Muscle of back (tissue), 11 donors: ENCODE measurements around the gene CHCHD3. TPM values are rescaled to one million over a fixed set of nuclear protein-coding genes. Genes with fewer than 3 reads are reported as not detected.

ENCODE experiments used
- DNase-seq, 3 donors: peaks; one replicate each; pipeline versions ENCODE4 v3.0.0 to v3.0.0-alpha.2; 2013
- polyA plus RNA-seq, 10 donors: library from polyadenylated mRNA; unstranded; fragments of 120-200 nt; gene quantifications; one replicate each; pipeline ENCODE4 v1.2.1, GENCODE V29; 2013; ENCODE audit not compliant: insufficient read length in 10 of 10

Gene CHCHD3
- polyA plus RNA-seq, 10 donors: 59.2 to 86.9 (median 74.4) TPM

- DNase-seq: no peak
Measured at GRCh38 chr7:132825222-132825621, 256.7 kb downstream of the CHCHD3 start.

GRCh38 chr7:132819648-132820047, 262.2 kb downstream of the CHCHD3 start:
- DNase-seq: no peak

DNA sequence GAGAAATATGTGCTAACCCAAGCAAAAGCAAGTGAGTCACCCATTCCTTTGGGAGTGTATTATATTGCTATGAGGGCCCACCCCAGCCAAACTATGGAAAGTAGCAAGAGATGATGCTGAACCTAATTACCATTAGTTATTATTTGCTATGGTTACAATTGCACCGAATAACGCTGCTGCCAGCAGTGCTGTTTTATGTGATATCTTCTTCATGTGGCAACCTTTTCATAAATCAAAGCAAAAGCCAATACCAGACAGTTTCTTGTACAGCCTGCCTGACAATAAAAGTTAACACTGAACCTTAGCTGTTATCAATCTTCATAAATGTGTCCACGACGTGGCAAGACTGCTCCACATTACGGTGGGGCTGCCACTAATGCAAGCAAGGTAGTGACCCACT, 263.9 kb downstream of the CHCHD3 start:
- DNase-seq: no peak

- peak in 1 of 3 donors; percentile 6 for DNase-seq
Measured at GRCh38 chr7:132815696-132816311, 266.1 kb downstream of the CHCHD3 start.

DNA sequence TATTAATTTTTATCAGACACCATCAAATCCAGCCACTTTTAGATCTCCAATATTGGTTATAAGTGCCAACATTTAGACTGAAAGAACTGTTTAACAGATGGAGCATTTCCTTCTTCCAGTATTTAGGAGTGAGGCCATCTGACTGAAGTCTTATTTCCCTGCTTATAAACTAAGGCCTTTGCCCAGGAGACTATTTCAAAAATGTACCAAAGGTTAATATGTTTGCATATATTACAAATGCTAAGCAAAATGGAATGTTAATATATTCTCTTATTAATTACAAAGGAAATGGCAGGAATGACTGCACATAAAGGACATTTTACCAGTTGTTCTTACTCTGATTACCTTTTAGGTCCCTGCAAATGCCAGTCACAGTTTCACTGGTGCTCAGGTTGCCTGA, 266.8 kb downstream of the CHCHD3 start:
- no peak for DNase-seq

- DNase-seq: no peak
Measured at GRCh38 chr7:132810561-132810960, 271.3 kb downstream of the CHCHD3 start.

- no peak for DNase-seq
Measured at GRCh38 chr7:132806834-132807233, 275.1 kb downstream of the CHCHD3 start.

DNA sequence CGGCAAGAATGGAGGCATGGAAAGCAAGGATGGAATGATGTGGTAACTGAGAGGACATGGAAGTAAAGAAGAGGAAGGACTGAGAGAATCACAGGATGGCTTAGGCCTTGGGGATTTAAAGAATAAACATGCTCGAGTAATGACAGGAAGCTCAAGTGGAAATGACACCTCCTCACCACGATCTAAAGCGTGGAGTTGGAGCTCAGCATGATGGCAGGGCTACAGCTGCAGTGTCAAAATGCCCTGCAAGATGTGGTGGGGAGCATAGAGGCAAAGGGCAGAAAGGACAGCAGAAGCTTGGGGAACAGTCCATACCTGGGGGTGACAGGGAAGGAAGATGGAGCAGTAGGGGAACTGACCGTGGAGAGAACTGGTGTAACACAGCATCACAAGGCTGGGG, 276.1 kb downstream of the CHCHD3 start:
- no peak for DNase-seq

DNA sequence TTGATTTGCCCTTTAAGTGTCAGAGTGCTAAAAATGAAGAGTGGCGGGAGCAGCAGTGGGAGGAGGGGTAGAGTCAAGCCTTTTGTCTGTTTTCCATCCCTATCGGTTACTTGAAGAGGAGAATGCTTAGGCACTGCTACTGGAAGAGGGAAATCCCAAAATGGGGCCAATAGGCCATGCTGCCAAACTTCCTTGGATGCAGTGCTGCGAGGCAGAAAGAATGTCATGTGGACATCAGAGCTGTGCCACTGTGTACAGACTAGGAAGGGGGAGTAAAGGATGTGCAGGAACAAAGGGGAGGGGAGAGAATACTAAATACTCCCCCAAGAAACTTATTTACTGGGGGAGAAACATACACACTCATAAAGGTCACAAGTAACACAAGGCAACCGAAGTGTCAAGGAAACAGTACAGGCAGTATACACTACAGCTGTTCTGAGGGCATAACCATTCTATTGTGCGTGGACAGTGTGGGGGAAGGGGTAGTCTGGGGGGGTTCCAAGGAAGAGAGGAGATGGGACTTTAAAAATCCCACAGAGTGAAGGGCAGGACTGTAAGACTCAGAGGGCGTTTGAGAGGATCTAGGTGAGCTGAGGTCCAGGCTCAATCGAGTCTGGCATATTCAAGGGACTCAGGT, 276.9 kb downstream of the CHCHD3 start:
- no peak for DNase-seq

GRCh38 chr7:132800522-132800921, 281.4 kb downstream of the CHCHD3 start:
- no peak for DNase-seq

DNA sequence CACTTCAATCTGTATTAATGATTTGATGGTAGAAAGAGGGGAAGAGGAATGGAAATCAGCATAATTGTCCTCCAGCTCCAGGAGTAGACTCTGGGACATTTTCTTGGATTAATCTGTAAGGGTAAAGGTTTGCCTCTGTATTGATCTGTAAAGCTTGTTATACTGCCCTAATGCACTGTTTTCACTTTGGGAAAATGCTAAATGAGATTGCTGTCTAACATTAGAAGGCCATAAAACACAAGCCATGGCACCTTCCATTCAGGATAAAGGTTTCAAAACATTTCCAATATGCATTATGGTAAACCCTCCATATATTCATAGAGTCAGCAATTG, 282.8 kb downstream of the CHCHD3 start:
- no peak for DNase-seq

GRCh38 chr7:132797152-132797551, 284.7 kb downstream of the CHCHD3 start:
- no peak for DNase-seq

GRCh38 chr7:132793474-132793873, 288.4 kb downstream of the CHCHD3 start:
- DNase-seq: peak in 1 of 3 donors; percentile 30

DNA sequence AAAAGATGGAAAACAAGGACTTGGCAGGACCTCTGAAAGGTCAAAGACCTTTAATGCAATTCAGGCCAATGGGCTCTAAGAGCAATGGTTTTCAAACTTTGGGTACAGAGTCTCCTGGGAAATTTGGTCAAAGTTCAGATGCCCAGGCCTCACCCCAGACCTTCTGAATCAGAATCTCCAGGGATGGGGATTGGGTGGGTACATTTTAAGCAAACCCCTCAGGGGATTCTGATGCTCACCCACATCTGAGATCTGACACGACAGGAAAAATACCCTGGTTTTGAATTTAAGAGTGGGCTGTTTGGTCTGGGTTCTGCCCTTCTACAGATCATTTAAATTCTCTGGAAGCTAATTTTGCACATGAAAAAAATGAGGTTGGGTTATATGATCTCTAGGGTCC, 290.9 kb downstream of the CHCHD3 start:
- no peak for DNase-seq

DNA sequence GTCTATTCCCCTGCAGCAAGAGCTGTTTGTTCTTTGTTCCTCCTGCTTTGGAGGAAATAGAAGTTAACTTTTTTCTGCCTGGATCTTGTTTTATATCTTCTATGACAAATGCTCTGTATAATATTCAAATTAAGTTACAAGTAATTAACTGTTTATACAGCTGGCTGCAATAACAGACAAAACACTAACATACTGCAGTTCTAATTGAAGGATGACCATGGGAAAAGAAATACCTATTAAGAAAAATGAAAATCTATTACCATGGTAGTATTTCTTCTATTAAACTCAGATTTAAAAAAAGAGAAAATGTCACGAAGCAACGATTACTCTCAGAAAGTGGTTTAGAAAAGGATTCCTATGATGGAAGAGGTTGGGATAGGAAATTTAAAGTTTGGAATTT, 291.8 kb downstream of the CHCHD3 start:
- DNase-seq: no peak

DNA sequence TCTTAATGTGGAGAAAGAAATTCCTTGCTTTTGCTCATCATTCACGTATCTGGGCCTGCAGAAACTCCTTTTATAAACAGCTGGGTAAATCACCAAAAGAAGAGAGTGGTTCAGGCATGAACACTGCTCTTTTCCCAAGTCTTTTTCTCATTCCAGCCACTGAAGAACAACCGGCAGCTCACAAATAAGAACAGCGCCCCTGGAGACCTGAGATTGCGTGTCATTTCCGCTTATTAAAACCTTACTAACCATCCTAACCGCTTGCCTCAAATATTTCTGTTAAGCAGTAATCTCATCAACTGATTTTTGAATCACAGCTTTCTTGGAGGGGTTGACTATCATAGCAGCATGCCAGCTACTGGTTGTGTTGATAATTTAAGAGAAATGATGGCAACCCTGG, 292.6 kb downstream of the CHCHD3 start:
- DNase-seq: no peak

- no peak for DNase-seq
Measured at GRCh38 chr7:132785870-132786269, 296.0 kb downstream of the CHCHD3 start.

GRCh38 chr7:132784406-132784805, 297.5 kb downstream of the CHCHD3 start:
- no peak for DNase-seq

GRCh38 chr7:132783824-132784223, 298.1 kb downstream of the CHCHD3 start:
- DNase-seq: peak in 1 of 3 donors; percentile 53

DNA sequence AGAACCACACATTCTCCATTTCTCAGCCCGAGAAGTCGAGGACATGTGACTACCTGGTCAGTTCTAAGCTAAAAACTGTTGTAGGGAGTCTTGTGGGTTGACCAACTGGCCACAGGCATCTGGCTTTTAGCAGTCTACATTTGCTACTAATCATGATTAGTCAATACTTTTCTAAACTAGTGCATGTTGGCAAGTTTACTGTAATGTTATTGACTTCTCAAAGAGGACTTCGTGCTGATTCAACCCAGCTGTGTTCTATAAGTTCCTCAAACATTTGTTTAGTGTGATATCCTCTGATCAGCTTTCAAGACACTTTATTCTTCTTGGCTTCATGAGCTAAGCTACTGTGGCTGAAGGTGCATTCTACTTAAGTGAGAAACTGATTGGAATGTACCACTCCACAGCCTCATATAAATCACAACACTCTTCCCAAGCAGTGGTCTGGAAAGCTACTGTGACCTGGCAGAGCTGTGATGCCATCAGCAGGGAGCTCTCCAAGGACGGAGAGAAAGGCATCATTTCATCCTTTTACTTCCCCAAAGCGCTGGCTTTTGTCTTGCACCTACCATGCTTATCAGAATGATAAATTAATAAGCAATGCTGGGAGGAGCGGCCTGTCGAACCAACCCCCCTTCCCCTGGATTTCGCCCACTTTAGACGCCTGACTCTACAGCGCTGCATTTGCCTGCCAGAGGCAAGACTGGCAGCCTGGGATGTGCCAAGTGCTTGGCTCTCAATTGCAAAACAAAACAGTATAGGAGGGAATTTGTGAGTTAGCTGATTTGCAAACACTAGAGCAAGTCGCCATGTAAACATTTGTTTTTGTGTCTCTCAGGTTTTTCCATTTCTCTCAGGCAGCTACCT, 298.9 kb downstream of the CHCHD3 start:
- DNase-seq: peak in 1 of 3 donors; percentile 55

- no peak for DNase-seq
Measured at GRCh38 chr7:132780822-132781221, 301.1 kb downstream of the CHCHD3 start.

DNA sequence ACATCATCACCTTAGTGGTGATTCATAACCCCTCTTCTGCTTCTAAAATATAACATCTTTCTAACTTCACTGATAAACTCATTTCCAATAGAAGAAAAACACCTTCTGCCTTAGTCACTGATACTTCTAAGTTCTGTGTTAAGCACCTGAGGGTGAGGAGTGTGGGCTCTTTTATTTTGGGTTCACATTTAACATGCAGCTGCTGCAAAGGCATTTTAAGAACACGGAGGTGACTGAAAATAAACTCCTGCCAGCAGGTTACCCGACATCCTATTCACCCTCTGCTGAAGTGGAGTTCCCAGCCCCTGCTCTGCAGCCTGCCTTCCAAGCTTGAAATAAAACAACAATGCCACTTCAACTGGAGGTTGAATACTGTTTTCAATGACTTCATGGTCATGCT, 302.7 kb downstream of the CHCHD3 start:
- no peak for DNase-seq

- DNase-seq: no peak
Measured at GRCh38 chr7:132778761-132779160, 303.1 kb downstream of the CHCHD3 start.
